Heart left ventricle (tissue), 13 donors: ENCODE measurements around the gene AKAP3.

Source experiments
- CTCF ChIP-seq, 12 donors: fragments of 200-600 bp; sonication (generic) in 4 of 12; IDR thresholded peaks; one replicate each; pipeline versions ENCODE4 v1.5.0 to v1.8.0; 2018 to 2022; ENCODE audit warnings: antibody characterized with exemption in 12 of 12, mild to moderate bottlenecking in 5 of 12
- POLR2A ChIP-seq, 2 donors: fragments of 450-650 bp; IDR thresholded peaks; one replicate each; pipeline ENCODE4 v1.6.1; 2017; ENCODE audit warnings: antibody characterized with exemption in 2 of 2, mild to moderate bottlenecking in 2 of 2, moderate library complexity in 2 of 2
- donor health status: ischemic (EF 13 %, LVEDD 7.1; RV severe dilation, severe dysfunction).
- donor health status: DM: no; HTN: yes; CAD: no.
- donor health status: DM: no; HTN: no; CAD: no.
- donor health status: ischemic (EF 25% LVEDD 6.9; RV normal size, moderate dysfunction).
- donor health status: ischemic (EF 25% LVEDD 5.7; RV mildly dilated, moderate dysfunction).
- donor health status: ischemic (EF 35%, LVEDD 5.7; RV mildly dilated, moderate dysfunction).
- donor health status: nonischemic (EF 11% LVEDD 7.7; RV severe dilation, severe dysfunction).
- donor health status: DM: yes; HTN: yes; CAD: no.
- donor health status: PGD.
- donor health status: ischemic (EF 29% LVEDD 5.4; RV normal size, mild dysfunction).
- donor health status: nonischemic (EF 23%, LVEDD 6.1; RV moderate dilation, normal function).

GRCh38 chr12:4604684-4605193, 44.1 kb downstream of the AKAP3 start:
- TF ChIP-seq CTCF (IDR thresholded peaks at IDR 0.05) (peak; percentile 92 to 99 (median 96)), POLR2A (IDR thresholded peaks at IDR 0.05) (peak in 1 of 2 donors; percentile 20)
